CD4-positive, alpha-beta T cell treated with Interleukin-21 for 1 hour (primary cell): ENCODE measurements around the gene MLH1.

Source experiments
- DNase-seq: peaks from one replicate; pipeline ENCODE4 v3.0.0-alpha.2; 2020

The MLH1 gene

GRCh38 chr3:36981006-36981405 lies 12.3 kb upstream of the MLH1 start:
- no peak for DNase-seq

- peak; percentile 59 for DNase-seq
These were observed 5.0 kb upstream of the MLH1 start for GRCh38 chr3:36988356-36988755.

GRCh38 chr3:36989005-36989404 lies 4.3 kb upstream of the MLH1 start:
- DNase-seq: no peak

- no peak for DNase-seq
These were observed 3.8 kb upstream of the MLH1 start for GRCh38 chr3:36989568-36989967.

- DNase-seq: peak; percentile 23
These were observed 2.2 kb upstream of the MLH1 start for GRCh38 chr3:36991147-36991546.

GRCh38 chr3:36991923-36992805 lies 1.2 kb upstream of the MLH1 start:
- peak; percentile 19 for DNase-seq

GRCh38 chr3:36992806-36993325 lies 452 bp upstream of the MLH1 start, which contains the start of gene EPM2AIP1:
Gene EPM2AIP1, minus strand, starts transcription at chr3:36993131. Its CDS starts 54 bp downstream, at chr3:36993077.
- DNase-seq: no peak

- no peak for DNase-seq
These were observed 21.3 kb downstream of the MLH1 start for GRCh38 chr3:37014620-37015019.

- no peak for DNase-seq
These were observed 22.3 kb downstream of the MLH1 start for GRCh38 chr3:37015642-37016041.

GRCh38 chr3:37016903-37017302 lies 23.6 kb downstream of the MLH1 start:
- no peak for DNase-seq

GRCh38 chr3:37017683-37018082 lies 24.4 kb downstream of the MLH1 start:
- no peak for DNase-seq

GRCh38 chr3:37024092-37024491 lies 30.8 kb downstream of the MLH1 start:
- DNase-seq: peak; percentile 15

GRCh38 chr3:37024820-37025405 lies 31.6 kb downstream of the MLH1 start:
- no peak for DNase-seq

GRCh38 chr3:37025561-37026335 lies 32.4 kb downstream of the MLH1 start:
- no peak for DNase-seq

- no peak for DNase-seq
These were observed 33.5 kb downstream of the MLH1 start for GRCh38 chr3:37026851-37027250.

GRCh38 chr3:37028329-37028728 lies 35.0 kb downstream of the MLH1 start:
- no peak for DNase-seq

GRCh38 chr3:37029111-37029510 lies 35.8 kb downstream of the MLH1 start:
- no peak for DNase-seq

GRCh38 chr3:37029516-37030163 lies 36.3 kb downstream of the MLH1 start:
- no peak for DNase-seq

GRCh38 chr3:37030588-37030987 lies 37.3 kb downstream of the MLH1 start:
- no peak for DNase-seq

GRCh38 chr3:37031096-37031682 lies 37.9 kb downstream of the MLH1 start:
- DNase-seq: no peak

- DNase-seq: no peak
These were observed 39.6 kb downstream of the MLH1 start for GRCh38 chr3:37032961-37033360.

- no peak for DNase-seq
These were observed 44.0 kb downstream of the MLH1 start for GRCh38 chr3:37037352-37037751.
